WTC11 (cell line): ENCODE results near the gene CD244. TPM values are rescaled to one million over a fixed set of nuclear protein-coding genes. Genes with fewer than 3 reads are reported as not detected.

Source experiments
- ATAC-seq: fragments of 200-7000 bp; cut with Tn5 transposase; 2 replicates; pipeline ENCODE4 v1.10.0; 2021; ENCODE audit warnings: mild to moderate bottlenecking, moderate library complexity
- CTCF ChIA-PET: fragments of 300-600 bp; sonication (Branson Sonifier 250); formaldehyde crosslinking; loops from one replicate; lab custom pipeline; 2021; ENCODE audit warnings: antibody characterized with exemption; lab: Charles Lee
- POLR2A ChIA-PET: fragments of 350-600 bp; sonication (Branson Sonifier 250); formaldehyde crosslinking; loops from one replicate; lab custom pipeline; 2021; ENCODE audit warnings: antibody characterized with exemption; lab: Charles Lee
- DNase-seq: peaks from one replicate; pipeline ENCODE4 v3.0.0; 2021; ENCODE audit warnings: low spot score
- H3K27ac Mint-ChIP-seq: 2 replicates; pipeline ENCODE4 v1.8.0; 2021; ENCODE audit warnings: mixed read lengths
- H3K27me3 Mint-ChIP-seq: 2 replicates; pipeline ENCODE4 v1.8.0; 2021; ENCODE audit warnings: low read depth, mild to moderate bottlenecking, moderate library complexity, mixed read lengths
- H3K36me3 Mint-ChIP-seq: 2 replicates; pipeline ENCODE4 v1.8.0; 2021; ENCODE audit warnings: mixed read lengths
- H3K4me1 Mint-ChIP-seq: 2 replicates; pipeline ENCODE4 v1.8.0; 2022; ENCODE audit warnings: mixed read lengths
- H3K4me3 Mint-ChIP-seq: 2 replicates; pipeline ENCODE4 v1.8.0; 2021; ENCODE audit warnings: mild to moderate bottlenecking, moderate library complexity, mixed read lengths
- H3K9me3 Mint-ChIP-seq: 2 replicates; pipeline ENCODE4 v1.8.0; 2021; ENCODE audit warnings: mixed read lengths
- CREM ChIP-seq: sonication (generic); formaldehyde crosslinking; IDR thresholded peaks from 2 replicates; pipeline ENCODE4 v1.8.1; 2022; ENCODE audit warnings: mild to moderate bottlenecking, missing genetic modification reagents, moderate library complexity
- ESRRA ChIP-seq: sonication (generic); formaldehyde crosslinking; IDR thresholded peaks from 2 replicates; pipeline ENCODE4 v1.8.1; 2022; ENCODE audit warnings: mild to moderate bottlenecking, missing genetic modification reagents, borderline replicate concordance
- FOXP4 ChIP-seq: sonication (generic); formaldehyde crosslinking; IDR thresholded peaks from 2 replicates; pipeline ENCODE4 v1.8.0; 2022; ENCODE audit warnings: mild to moderate bottlenecking, missing genetic modification reagents
- JAZF1 ChIP-seq: fragments of 250-450 bp; sonication (Bioruptor Pico); IDR thresholded peaks from 2 replicates; pipeline ENCODE4 v1.9.0; 2021; ENCODE audit warnings: moderate library complexity, mild to moderate bottlenecking, inconsistent platforms
- NR1H2 ChIP-seq: sonication (generic); formaldehyde crosslinking; IDR thresholded peaks from 2 replicates; pipeline ENCODE4 v1.9.0; 2021; ENCODE audit warnings: mild to moderate bottlenecking, moderate library complexity, missing genetic modification reagents
- NR3C1 ChIP-seq: sonication (generic); formaldehyde crosslinking; conservative IDR thresholded peaks from 2 replicates; pipeline ENCODE4 v1.8.1; 2023; ENCODE audit warnings: low read depth, mild to moderate bottlenecking, missing genetic modification reagents
- TEAD4 ChIP-seq: sonication (generic); formaldehyde crosslinking; IDR thresholded peaks from 2 replicates; pipeline ENCODE4 v1.8.0; 2022; ENCODE audit warnings: mild to moderate bottlenecking, missing genetic modification reagents
- USF2 ChIP-seq: sonication (generic); formaldehyde crosslinking; IDR thresholded peaks from 2 replicates; pipeline ENCODE4 v1.8.1; 2023; ENCODE audit warnings: mild to moderate bottlenecking, missing genetic modification reagents, moderate library complexity
- ZNF263 ChIP-seq: sonication (generic); formaldehyde crosslinking; IDR thresholded peaks from 2 replicates; pipeline ENCODE4 v1.8.1; 2022; ENCODE audit warnings: low read depth, mild to moderate bottlenecking, moderate library complexity, missing genetic modification reagents
- total RNA-seq: library from RNA; stranded (reverse); gene quantifications from 3 replicates; pipeline ENCODE4 v1.2.3, GENCODE V29; 2021
- TF ChIP-seq, protein P1 (sequence below): sonication (generic); formaldehyde crosslinking; IDR thresholded peaks from 2 replicates; pipeline ENCODE4 v1.8.1; 2022; ENCODE audit warnings: low read depth, mild to moderate bottlenecking, moderate library complexity, missing genetic modification reagents, borderline replicate concordance
- TF ChIP-seq, protein P2 (sequence below): sonication (generic); formaldehyde crosslinking; IDR thresholded peaks from 2 replicates; pipeline ENCODE4 v1.8.1; 2023; ENCODE audit warnings: mild to moderate bottlenecking, moderate library complexity, missing genetic modification reagents
- TF ChIP-seq, protein P3 (sequence below): sonication (generic); formaldehyde crosslinking; IDR thresholded peaks from 2 replicates; pipeline ENCODE4 v1.8.0; 2023; ENCODE audit warnings: mild to moderate bottlenecking, missing genetic modification reagents
- TF ChIP-seq, protein P4 (sequence below): fragments of 250-450 bp; sonication (Bioruptor Pico); IDR thresholded peaks from 2 replicates; pipeline ENCODE4 v2.1.2; 2022; ENCODE audit warnings: mild to moderate bottlenecking, moderate library complexity
- TF ChIP-seq, protein P5 (sequence below): fragments of 250-450 bp; sonication (Bioruptor Pico); IDR thresholded peaks from 2 replicates; pipeline ENCODE4 v1.9.0; 2021; ENCODE audit warnings: mild to moderate bottlenecking, borderline replicate concordance
- TF ChIP-seq, protein P6 (sequence below): fragments of 250-450 bp; sonication (Bioruptor Pico); IDR thresholded peaks from 2 replicates; pipeline ENCODE4 v1.9.0; 2021; ENCODE audit warnings: mild to moderate bottlenecking

The CD244 gene
- total RNA-seq, 1 experiment from 2014 or later, result not detected

- H3K4me3 Mint-ChIP-seq, result no peak overlapping the region
- peaks cover 9% of the 10 kb centered on the region for H3K9me3 Mint-ChIP-seq
- DNase-seq (no peak), ATAC-seq (no peak)
- POLR2A ChIA-PET, result no interaction called here
- H3K27me3 Mint-ChIP-seq, result no peaks in the 10 kb centered on the region
- CTCF ChIA-PET, result interaction anchor here (1.1 to 2.2 kb wide), 3 partner anchors 17 to 24 kb away, joined by 4 to 10 read pairs (median 8); no protein-coding TSS in a partner anchor
- no peaks in the 10 kb centered on the region for H3K36me3 Mint-ChIP-seq
- H3K4me1 Mint-ChIP-seq, result no peaks in the 10 kb centered on the region
- no peak overlapping the region for H3K27ac Mint-ChIP-seq
- TF ChIP-seq JAZF1 (CRISPR knock-in tag), result no peak
- TF ChIP-seq, protein P1, sequence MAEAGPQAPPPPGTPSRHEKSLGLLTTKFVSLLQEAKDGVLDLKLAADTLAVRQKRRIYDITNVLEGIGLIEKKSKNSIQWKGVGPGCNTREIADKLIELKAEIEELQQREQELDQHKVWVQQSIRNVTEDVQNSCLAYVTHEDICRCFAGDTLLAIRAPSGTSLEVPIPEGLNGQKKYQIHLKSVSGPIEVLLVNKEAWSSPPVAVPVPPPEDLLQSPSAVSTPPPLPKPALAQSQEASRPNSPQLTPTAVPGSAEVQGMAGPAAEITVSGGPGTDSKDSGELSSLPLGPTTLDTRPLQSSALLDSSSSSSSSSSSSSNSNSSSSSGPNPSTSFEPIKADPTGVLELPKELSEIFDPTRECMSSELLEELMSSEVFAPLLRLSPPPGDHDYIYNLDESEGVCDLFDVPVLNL (CRISPR knock-in tag), result no peak
- no peak for TF ChIP-seq FOXP4 (CRISPR knock-in tag)
- no peak for TF ChIP-seq NR1H2
- no peak for TF ChIP-seq CREM
- no peak for TF ChIP-seq USF2 (CRISPR knock-in tag)
- TF ChIP-seq, protein P2, sequence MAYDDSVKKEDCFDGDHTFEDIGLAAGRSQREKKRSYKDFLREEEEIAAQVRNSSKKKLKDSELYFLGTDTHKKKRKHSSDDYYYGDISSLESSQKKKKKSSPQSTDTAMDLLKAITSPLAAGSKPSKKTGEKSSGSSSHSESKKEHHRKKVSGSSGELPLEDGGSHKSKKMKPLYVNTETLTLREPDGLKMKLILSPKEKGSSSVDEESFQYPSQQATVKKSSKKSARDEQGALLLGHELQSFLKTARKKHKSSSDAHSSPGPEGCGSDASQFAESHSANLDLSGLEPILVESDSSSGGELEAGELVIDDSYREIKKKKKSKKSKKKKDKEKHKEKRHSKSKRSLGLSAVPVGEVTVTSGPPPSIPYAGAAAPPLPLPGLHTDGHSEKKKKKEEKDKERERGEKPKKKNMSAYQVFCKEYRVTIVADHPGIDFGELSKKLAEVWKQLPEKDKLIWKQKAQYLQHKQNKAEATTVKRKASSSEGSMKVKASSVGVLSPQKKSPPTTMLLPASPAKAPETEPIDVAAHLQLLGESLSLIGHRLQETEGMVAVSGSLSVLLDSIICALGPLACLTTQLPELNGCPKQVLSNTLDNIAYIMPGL (CRISPR knock-in tag), result no peak
- TF ChIP-seq TEAD4 (CRISPR knock-in tag), result no peak
- no peak for TF ChIP-seq ZNF263 (CRISPR knock-in tag)
- TF ChIP-seq NR3C1 (CRISPR knock-in tag), result no peak
- TF ChIP-seq, protein P3, sequence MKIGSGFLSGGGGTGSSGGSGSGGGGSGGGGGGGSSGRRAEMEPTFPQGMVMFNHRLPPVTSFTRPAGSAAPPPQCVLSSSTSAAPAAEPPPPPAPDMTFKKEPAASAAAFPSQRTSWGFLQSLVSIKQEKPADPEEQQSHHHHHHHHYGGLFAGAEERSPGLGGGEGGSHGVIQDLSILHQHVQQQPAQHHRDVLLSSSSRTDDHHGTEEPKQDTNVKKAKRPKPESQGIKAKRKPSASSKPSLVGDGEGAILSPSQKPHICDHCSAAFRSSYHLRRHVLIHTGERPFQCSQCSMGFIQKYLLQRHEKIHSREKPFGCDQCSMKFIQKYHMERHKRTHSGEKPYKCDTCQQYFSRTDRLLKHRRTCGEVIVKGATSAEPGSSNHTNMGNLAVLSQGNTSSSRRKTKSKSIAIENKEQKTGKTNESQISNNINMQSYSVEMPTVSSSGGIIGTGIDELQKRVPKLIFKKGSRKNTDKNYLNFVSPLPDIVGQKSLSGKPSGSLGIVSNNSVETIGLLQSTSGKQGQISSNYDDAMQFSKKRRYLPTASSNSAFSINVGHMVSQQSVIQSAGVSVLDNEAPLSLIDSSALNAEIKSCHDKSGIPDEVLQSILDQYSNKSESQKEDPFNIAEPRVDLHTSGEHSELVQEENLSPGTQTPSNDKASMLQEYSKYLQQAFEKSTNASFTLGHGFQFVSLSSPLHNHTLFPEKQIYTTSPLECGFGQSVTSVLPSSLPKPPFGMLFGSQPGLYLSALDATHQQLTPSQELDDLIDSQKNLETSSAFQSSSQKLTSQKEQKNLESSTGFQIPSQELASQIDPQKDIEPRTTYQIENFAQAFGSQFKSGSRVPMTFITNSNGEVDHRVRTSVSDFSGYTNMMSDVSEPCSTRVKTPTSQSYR (CRISPR knock-in tag), result no peak
- no peak for TF ChIP-seq ESRRA
- TF ChIP-seq, protein P4, sequence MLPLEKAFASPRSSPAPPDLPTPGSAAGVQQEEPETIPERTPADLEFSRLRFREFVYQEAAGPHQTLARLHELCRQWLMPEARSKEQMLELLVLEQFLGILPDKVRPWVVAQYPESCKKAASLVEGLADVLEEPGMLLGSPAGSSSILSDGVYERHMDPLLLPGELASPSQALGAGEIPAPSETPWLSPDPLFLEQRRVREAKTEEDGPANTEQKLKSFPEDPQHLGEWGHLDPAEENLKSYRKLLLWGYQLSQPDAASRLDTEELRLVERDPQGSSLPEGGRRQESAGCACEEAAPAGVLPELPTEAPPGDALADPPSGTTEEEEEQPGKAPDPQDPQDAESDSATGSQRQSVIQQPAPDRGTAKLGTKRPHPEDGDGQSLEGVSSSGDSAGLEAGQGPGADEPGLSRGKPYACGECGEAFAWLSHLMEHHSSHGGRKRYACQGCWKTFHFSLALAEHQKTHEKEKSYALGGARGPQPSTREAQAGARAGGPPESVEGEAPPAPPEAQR (CRISPR knock-in tag), result no peak
- TF ChIP-seq, protein P5, sequence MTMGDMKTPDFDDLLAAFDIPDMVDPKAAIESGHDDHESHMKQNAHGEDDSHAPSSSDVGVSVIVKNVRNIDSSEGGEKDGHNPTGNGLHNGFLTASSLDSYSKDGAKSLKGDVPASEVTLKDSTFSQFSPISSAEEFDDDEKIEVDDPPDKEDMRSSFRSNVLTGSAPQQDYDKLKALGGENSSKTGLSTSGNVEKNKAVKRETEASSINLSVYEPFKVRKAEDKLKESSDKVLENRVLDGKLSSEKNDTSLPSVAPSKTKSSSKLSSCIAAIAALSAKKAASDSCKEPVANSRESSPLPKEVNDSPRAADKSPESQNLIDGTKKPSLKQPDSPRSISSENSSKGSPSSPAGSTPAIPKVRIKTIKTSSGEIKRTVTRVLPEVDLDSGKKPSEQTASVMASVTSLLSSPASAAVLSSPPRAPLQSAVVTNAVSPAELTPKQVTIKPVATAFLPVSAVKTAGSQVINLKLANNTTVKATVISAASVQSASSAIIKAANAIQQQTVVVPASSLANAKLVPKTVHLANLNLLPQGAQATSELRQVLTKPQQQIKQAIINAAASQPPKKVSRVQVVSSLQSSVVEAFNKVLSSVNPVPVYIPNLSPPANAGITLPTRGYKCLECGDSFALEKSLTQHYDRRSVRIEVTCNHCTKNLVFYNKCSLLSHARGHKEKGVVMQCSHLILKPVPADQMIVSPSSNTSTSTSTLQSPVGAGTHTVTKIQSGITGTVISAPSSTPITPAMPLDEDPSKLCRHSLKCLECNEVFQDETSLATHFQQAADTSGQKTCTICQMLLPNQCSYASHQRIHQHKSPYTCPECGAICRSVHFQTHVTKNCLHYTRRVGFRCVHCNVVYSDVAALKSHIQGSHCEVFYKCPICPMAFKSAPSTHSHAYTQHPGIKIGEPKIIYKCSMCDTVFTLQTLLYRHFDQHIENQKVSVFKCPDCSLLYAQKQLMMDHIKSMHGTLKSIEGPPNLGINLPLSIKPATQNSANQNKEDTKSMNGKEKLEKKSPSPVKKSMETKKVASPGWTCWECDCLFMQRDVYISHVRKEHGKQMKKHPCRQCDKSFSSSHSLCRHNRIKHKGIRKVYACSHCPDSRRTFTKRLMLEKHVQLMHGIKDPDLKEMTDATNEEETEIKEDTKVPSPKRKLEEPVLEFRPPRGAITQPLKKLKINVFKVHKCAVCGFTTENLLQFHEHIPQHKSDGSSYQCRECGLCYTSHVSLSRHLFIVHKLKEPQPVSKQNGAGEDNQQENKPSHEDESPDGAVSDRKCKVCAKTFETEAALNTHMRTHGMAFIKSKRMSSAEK (CRISPR knock-in tag), result no peak
- TF ChIP-seq, protein P6, sequence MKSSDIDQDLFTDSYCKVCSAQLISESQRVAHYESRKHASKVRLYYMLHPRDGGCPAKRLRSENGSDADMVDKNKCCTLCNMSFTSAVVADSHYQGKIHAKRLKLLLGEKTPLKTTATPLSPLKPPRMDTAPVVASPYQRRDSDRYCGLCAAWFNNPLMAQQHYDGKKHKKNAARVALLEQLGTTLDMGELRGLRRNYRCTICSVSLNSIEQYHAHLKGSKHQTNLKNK (CRISPR knock-in tag), result no peak
Observed at GRCh38 chr1:160797861-160798273, 64.8 kb downstream of the CD244 start.
